Spleen (tissue), 7 donors: Measurements from ENCODE around the gene FOXK1.

Experiments
- CTCF ChIP-seq, 11 experiments: fragments of 200-600 bp in 7 of 11; fragments of 450-650 bp in 4 of 11; sonication (generic) in 4 of 11; IDR thresholded peaks in 8 of 11; conservative IDR thresholded peaks in 3 of 11; 1 replicate in 7 of 11; 2 replicates in 4 of 11; pipeline versions ENCODE4 v1.4.0 to v1.8.0; 2016 to 2021; ENCODE audit warnings: antibody characterized with exemption in 11 of 11, inconsistent platforms in 4 of 11, mild to moderate bottlenecking in 1 of 11
- POLR2A ChIP-seq, 3 donors: fragments of 450-650 bp; IDR thresholded peaks; one replicate each; pipeline ENCODE4 v1.5.1; 2017; ENCODE audit warnings: antibody characterized with exemption in 3 of 3, mild to moderate bottlenecking in 1 of 3
- donor health status: DM: no; HTN: no; CAD: no; lungs with moderate emphysema.
- donor health status: DM: no; HTN: no; CAD: no.
- donor health status: DM: no; HTN: no; CAD: no.

- TF ChIP-seq CTCF (IDR thresholded peaks at IDR 0.05 in 8 of 11, conservative IDR thresholded peaks at IDR 0.05 in 3 of 11) (no peak), POLR2A (IDR thresholded peaks at IDR 0.05) (no peak)
Measured at GRCh38 chr7:4769761-4770160, 87.7 kb downstream of the FOXK1 start.
